ENCODE measurements around the gene BRINP2.
"Not testable (repeated sequence)": the region's sequence is repeated elsewhere in the genome, so short reads cannot be mapped to it uniquely, and the experiment has no call there.

BRINP2 gene

GRCh38 chr1:177301425-177302124, 130.8 kb downstream of the BRINP2 start:
- DNase-seq, result no peak
- in situ Hi-C loops (cut with MboI; ENCODE audit: low pct_unique_long_range_greater_than_20kb, low sequenced_read_pairs), result no loop called here

DNA sequence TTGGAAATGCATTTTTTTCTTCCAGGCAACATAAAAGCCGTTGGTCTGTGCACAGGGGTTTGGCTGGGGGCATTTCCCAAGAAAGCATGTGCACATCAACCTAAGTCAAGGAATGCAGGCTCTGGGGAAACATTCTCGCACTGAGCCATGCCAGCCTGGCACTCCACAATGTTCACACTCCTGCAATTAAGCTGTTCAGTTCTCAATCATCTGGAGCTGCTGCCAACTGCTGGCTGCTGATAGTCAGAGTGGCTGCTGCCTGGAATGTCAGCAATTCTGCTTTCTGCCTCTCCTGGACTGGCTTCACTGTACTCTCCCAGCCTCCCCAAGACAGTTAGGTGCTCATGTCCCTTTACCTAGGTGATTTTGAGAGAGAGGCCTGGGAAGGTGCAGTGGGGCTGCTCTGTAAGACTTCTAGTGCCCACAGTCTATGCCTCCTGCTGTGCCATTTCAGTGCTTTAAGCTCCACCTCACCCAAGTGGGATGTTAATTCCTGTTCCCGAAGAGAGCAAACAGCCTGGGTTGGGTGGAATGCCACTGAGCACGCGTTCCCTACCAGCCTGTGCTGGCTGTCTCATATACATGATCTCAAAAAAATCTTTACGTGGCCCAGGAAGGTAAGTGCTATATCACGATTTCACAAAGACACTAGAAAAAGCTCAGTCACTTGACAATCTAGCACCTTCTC, 131.7 kb downstream of the BRINP2 start:
- DNase-seq, result no peak
- in situ Hi-C loops (cut with MboI; ENCODE audit: low pct_unique_long_range_greater_than_20kb, low sequenced_read_pairs), result no loop called here

DNA sequence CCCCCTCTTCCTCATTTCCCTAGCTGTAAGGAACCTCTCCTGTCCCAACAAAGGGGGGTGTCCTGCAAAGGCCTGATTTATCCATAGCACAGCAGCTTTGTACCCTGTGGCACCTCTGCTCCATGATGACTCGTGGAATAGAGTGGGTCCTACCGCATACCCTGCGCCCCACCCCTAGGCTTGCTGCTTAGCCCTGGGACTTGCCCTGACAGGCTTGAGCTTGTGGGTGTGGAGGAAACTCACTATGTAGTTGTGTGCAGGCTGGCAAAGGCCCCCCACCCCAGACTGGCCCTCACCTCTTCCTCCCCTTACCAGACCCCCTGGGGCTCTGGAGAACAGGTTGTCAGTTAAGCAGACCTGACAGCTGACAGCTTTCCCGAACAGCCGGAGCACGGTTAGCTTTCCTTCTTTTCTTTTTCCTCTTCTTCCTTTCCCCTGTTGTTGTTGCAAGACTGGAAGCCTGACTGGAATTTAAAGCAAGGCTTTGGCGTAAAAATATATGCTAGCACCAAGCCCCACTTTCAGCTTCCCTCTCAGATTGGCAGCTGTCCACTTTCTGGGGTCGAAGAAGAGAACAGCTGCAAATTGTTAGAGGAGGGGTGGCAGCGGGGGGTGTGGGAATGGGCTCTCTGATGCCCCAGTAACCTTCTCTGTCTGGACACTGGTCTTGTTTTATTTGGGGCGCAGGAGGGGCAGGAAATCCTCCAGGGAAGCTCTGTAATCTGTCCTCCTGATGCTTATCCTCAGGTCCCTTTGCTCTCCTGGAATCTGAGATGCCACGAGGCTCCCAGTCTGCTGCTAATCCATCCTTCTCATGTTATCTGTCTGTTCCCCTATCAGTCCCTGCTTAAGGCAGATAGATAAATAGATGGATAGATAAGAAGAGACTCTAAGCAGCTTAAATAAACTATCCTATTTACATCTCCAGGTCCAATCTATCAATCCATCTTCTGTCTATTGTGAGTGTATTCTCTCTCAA, 134.6 kb downstream of the BRINP2 start:
- in situ Hi-C loops (cut with MboI; ENCODE audit: low pct_unique_long_range_greater_than_20kb, low sequenced_read_pairs), result no loop called here
- no peak for DNase-seq

DNA sequence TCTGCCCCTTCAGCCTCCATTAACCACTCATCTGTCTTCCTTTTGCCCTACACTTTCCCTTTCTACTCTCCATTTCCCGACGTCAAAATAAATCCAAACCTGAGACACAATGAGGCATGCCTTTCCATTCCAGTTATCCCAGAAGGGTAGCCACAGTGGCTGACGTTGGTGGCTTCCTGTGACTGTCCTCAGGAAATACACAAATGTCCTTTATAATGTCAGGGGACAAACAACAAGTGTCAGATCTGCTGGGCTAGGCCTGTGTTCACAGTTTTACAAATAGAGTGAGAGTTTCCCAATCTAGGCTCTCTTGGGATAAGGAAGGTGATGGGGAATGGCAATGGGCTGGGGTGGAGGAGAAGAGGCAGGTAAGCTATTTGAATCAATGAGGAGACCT, 135.3 kb downstream of the BRINP2 start:
- no peak for DNase-seq
- in situ Hi-C loops (cut with MboI; ENCODE audit: low pct_unique_long_range_greater_than_20kb, low sequenced_read_pairs), result no loop called here

DNA sequence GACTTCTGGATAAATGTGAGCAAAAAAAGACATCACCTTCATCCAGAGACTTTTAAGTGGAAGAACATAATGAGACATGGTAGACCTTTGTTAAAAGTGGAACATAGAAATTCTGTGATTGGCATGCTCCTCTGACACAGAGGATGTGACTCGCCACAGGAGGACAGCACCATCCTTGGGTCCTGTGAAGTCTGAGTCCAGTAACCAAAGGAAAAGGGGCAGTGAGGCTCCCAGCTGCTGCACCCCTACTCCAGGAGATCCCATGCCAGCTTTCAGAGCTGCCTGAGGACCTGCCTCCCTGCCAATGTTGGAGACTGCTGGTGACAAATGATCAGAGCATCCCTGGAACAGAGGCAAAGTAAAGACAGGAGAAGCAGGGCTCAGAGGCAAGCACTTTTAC, 136.2 kb downstream of the BRINP2 start:
- DNase-seq, result no peak
- in situ Hi-C loops (cut with MboI; ENCODE audit: low pct_unique_long_range_greater_than_20kb, low sequenced_read_pairs), result no loop called here

DNA sequence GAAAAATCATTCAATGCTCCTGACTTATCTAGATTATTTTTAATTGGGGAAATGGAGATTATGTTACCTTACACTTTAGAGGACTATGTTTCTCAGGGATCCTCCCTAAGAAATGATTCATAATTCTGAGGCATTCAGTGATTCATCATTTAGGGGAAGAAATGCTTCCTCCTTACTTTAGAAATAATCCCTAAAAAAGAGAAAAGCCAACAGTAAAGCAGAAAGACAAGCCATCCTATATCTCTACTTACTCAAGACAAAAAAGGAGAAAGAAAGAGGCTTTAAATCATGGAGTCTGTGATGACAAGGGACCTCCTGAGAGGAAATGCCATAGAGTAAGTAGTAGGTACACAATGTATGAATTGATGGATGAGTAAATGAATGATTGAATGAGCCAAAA, 137.0 kb downstream of the BRINP2 start:
- in situ Hi-C loops (cut with MboI; ENCODE audit: low pct_unique_long_range_greater_than_20kb, low sequenced_read_pairs), result no loop called here
- no peak for DNase-seq

DNA sequence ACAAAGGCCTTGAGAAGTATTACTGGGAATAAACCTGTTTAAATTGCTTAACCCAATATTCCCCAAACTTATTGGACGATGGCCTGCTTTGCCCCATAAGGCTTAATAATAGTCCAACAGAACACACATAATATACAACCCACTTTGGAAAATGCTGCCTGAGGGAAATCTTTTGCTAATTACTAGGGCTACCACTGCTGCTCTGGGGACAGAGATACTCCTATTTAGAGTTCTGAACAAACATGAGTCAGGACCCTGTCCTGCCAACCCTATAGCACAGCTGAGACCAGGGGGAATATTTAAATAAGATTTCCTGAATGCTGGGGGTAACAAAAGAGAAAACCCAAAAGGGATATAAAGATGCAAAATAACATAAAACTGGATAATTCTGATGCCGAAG, 139.1 kb downstream of the BRINP2 start:
- no peak for DNase-seq
- in situ Hi-C loops (cut with MboI; ENCODE audit: low pct_unique_long_range_greater_than_20kb, low sequenced_read_pairs), result no loop called here

DNA sequence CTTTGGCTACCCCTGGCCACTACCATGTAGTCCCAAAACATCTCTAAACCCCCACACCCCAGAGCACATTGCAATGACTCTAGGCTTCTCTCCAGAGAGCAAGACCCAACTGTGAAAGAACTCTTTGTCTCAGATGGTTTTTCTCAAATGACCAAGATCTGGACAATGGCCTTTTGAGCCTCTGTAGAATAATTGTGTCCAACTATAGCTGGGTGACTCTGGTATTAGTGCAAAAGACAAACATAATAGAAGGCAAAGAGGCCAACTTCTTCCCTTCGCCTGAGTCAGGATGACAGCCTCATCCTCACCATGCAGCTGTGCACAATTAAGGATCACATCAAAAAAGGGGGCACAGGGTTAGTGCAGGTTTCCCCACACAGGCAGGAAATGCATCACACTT, 139.6 kb downstream of the BRINP2 start:
- DNase-seq, result no peak
- in situ Hi-C loops (cut with MboI; ENCODE audit: low pct_unique_long_range_greater_than_20kb, low sequenced_read_pairs), result no loop called here

GRCh38 chr1:177311111-177311510, 140.4 kb downstream of the BRINP2 start:
- in situ Hi-C loops (cut with MboI; ENCODE audit: low pct_unique_long_range_greater_than_20kb, low sequenced_read_pairs), result no loop called here
- DNase-seq, result no peak

DNA sequence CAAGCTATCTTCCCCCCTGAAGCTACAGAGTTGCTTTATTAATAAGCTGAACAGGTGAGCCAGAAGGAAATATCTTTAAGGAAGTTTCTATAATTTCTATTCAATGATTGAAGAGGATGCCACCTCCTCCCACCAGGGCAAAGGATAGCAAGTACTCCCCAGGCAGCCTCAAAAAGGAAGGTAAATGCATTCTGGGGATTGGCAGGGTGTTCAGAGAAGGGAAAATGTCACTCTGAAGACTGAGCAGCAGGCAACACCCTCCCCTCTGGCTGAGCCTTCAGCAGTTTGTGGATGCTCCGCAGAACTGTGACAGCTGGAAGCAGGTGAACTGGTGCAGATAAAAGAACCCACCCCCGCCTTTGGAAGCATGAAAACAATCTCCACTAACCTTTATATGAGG, 140.8 kb downstream of the BRINP2 start:
- no peak for DNase-seq
- in situ Hi-C loops (cut with MboI; ENCODE audit: low pct_unique_long_range_greater_than_20kb, low sequenced_read_pairs), result no loop called here

- DNase-seq, result no peak
- in situ Hi-C loops (cut with MboI; ENCODE audit: low pct_unique_long_range_greater_than_20kb, low sequenced_read_pairs), result no loop called here
Observed at GRCh38 chr1:177315261-177315660, 144.5 kb downstream of the BRINP2 start.

DNA sequence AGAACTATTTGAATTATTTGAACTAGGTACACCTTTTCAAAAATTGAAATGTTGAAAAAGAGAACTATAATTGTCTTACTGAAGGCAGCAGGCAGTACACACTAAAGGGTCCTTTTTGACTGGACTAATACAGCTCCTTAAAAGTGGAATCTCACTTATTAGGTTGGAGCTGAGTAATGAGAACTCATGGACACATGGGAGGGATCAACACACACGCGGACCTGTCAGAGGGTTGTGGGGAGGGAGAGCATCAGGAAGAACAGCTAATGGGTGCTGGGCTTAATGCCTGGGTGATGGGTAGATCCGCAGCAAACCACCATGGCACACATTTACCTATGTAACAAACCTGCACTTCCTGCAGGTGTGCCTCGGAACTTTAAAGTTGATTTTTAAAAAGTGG, 145.0 kb downstream of the BRINP2 start:
- no peak for DNase-seq
- in situ Hi-C loops (cut with MboI; ENCODE audit: low pct_unique_long_range_greater_than_20kb, low sequenced_read_pairs), result no loop called here

GRCh38 chr1:177321434-177321833, 150.7 kb downstream of the BRINP2 start:
- DNase-seq; in situ Hi-C loops (cut with MboI; ENCODE audit: low pct_unique_long_range_greater_than_20kb, low sequenced_read_pairs): not testable (repeated sequence)

DNA sequence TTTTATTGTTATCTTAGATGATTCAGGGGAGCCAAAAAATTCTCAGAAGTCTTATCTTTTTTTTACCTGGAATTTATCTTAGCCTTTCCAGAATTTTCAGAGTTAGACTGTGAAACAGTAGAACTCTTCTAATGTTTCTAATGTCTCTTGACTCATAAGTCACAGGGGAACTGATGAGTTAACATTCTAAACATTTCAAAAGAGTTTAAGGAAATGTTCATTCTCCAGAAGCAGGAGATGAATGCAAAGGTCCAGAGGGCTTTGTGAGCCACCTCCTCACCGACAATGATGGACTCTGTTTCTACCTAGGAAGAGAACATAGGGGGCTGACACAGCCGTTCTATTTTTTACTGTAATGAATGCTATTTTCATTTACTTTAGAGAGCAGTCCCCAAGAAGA, 157.5 kb downstream of the BRINP2 start:
- no peak for DNase-seq
- in situ Hi-C loops (cut with MboI; ENCODE audit: low pct_unique_long_range_greater_than_20kb, low sequenced_read_pairs), result no loop called here

GRCh38 chr1:177329871-177330270, 159.1 kb downstream of the BRINP2 start:
- DNase-seq, result no peak
- in situ Hi-C loops (cut with MboI; ENCODE audit: low pct_unique_long_range_greater_than_20kb, low sequenced_read_pairs), result no loop called here
